ENCODE measurements around the gene SOX30.
"Not testable (repeated sequence)": the region's sequence is repeated elsewhere in the genome, so short reads cannot be mapped to it uniquely, and the experiment has no call there.

Gene SOX30

GRCh38 chr5:157652377-157652692 is at the start of gene SOX30:
Gene SOX30 (minus strand): TSS chr5:157652438. CDS start chr5:157652078, 360 bp downstream.
- no peak for DNase-seq (ENCODE audit: low spot score)

- not testable (repeated sequence) for DNase-seq (ENCODE audit: low spot score)
These were observed 46.4 kb upstream of the SOX30 start for GRCh38 chr5:157698674-157699073.

DNA sequence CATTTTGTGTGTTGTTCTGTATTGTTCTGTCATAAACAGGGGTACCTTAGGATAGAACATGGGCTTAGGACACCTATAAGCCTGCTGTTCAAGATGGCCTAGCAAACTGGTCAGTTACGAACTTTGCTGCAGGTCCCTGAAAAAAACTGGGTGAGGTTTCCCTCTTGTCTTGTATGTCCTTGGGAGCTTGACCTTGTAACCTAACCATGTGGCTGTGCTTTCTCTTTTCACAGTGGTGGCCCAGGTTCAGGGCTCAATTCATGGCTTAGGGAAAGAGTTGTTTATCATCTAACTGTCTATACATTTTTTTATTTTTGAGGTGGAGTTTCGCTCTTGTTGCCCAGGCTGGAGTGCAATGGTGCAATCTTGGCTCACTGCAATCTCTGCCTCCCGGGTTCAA is 43.9 kb upstream of the SOX30 start:
- DNase-seq (ENCODE audit: low spot score): not testable (repeated sequence)

- not testable (repeated sequence) for DNase-seq (ENCODE audit: low spot score)
These were observed 41.6 kb upstream of the SOX30 start for GRCh38 chr5:157693816-157694215.

DNA sequence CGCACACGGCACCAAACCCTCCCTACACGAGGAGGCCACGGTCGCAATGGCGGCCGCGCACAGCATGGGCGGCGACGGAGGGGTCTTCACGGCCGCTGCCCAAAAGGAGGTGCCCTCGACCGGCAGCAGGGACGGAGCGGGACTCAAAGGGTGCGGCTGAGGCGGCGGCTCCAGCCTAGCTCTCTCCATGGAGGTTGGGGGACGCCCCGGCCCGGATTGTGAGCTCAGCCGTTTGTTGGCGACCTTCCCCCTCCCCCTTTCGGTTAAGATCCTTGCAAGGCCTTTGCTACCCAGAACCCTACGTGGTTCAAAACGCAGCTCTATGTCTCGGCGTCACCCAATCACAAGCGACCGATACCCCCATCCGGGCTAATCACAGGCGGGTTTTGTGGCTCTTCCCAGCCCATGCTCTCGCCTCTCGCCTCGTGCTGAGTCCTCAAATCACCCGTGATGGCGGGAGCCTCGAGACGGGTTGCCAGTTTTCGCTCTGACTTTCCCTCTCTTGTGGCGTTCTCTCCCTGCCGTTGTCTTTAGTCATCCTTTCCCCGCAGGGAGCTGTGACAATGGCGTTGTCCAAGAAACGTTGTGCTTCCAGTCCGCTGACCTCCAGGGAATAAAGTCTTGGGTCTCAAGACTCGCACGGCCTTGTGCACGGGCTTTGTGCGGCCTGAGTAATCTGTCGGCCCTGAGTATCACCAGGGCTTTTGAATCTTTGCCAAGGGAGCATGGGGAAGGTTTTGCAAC is 38.6 kb upstream of the SOX30 start:
- DNase-seq (ENCODE audit: low spot score): no peak

DNA sequence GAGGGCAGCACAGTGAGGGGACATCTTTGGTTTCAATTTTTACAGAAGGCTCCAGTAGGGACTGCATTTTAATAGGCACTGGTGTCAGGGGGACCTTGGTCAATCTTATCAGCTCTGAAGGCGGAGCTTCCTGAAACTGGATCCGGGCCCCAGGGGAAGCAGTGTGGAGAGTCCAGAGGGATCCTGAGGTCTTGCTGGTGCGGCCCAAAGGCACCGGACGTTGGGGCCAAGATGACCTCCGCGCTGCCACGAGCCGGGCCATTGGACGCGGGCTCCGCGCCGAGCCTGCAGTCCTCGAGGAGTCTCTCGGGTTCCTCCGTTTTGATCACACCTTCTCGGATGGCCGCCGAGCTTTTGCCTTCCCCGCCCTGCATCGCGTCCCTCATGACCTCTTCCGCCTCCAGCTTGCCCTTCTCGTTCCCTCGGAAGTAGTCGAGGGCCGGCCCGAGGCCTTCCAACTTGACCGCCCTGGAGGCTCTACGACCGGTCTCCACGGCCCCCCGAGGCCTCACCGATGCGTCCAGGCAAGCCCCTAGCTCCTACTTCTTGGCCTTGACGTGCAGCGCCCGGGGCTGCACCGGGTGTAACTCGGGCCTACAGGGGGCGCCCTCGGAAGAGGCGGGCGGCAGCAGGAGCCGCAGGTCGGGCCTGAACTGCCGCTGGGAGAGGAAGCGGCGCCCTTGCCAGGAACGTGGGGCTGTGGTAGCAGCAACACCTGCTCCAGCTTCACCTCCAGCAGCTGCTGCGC is 37.9 kb upstream of the SOX30 start:
- DNase-seq (ENCODE audit: low spot score): no peak

GRCh38 chr5:157687198-157687554 is 34.9 kb upstream of the SOX30 start:
- no peak for DNase-seq (ENCODE audit: low spot score)

DNA sequence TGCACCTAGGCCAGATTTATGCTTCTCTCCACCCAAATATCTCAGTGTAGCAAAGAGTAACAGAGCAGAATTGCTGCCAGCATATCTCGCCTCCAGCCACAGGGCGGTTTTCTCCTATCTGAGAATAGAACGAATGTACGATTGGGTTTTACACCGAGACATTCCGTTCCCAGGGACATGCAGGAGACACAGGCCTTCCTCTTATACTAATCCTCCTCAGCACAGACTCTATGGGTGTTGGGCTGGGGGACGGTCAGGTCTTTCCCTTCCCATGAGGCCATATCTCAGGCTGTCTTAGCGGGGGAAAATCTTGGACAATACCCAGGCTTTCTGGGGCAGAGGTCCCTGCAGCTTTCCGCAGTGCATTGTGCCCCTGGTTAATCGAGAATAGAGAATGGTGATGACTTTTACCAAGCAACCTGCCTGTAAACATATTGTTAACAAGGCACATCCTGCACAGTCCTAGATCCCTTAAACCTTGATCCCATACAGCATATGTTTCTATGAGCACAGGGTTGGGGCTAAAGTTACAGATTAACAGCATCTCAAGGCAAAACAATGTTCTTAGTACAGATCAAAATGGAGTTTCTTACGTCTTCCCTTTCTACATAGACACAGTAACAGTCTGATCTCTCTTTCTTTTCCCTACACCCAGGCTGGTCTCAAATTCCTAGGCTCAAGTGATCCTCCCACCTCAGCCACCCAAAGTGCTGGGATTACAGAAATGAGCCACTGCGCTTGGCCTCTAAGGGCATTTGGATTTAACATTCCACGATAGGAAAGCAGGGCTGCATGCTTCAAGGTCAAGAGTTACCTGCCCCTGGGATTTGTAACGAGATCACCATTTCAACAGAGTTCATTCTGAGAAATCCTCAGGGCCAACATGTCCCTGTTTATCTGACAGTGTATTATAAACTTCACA is 34.3 kb upstream of the SOX30 start:
- not testable (repeated sequence) for DNase-seq (ENCODE audit: low spot score)

DNA sequence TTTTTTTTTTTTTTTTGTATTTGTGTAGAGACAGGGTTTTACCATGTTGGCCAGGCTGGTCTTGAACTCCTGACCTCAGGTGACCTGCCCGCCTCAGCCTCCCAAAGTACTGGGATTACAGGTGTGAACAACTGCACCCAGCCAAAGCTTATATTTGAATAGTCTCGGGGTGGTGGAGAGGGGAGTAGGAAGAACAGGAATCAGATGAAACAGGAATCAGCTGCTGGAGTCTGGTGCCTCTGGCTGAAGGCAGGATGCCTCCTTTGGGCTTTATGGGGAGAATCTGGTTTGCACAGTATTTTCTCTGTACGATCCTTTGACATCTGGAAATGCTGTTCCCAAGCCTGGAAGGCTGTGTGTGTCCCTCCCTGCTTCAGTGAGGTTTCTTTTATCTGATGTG is 30.0 kb upstream of the SOX30 start:
- DNase-seq (ENCODE audit: low spot score): no peak

DNA sequence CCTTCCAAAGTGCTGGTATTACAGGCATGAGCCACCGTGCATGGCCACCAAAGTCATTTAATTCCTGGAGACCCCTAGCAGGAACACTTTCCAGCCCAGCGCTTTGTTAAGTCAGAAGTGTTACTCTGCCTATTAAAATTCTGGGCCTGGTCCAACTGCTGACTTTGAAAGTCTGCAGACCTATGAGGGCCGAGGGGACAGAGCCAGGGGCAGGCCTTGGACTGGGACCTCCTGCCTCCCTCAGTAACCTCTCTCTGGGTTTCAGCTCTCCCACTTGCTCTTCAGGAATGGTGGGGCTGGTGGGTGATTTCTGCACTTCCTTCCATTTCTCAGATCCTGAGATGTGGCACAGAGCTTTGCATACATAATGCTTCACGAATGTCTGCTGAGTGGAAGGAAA is 28.8 kb upstream of the SOX30 start:
- no peak for DNase-seq (ENCODE audit: low spot score)

GRCh38 chr5:157680239-157680638 is 28.0 kb upstream of the SOX30 start:
- no peak for DNase-seq (ENCODE audit: low spot score)

DNA sequence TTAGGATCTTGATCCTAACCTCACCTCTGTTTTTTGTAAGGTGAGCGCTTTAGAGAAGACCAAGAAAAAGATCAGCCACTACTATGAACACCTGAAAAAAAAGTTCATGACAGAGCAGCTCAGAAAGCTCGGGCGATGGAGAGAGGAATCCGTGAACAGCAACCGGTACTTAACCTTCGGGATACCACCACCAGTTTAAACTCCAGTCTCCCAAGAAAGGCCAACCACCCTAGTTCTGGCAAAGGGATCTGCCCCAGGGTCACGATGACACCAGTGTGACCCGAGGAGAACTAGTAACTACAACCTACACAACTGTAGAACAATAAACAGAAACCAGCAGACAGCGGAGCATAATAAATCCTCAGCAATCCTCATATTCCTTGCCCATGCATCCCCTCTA is 27.6 kb upstream of the SOX30 start:
- no peak for DNase-seq (ENCODE audit: low spot score)

GRCh38 chr5:157677931-157678330 is 25.7 kb upstream of the SOX30 start:
- no peak for DNase-seq (ENCODE audit: low spot score)

GRCh38 chr5:157674351-157674750 is 22.1 kb upstream of the SOX30 start:
- not testable (repeated sequence) for DNase-seq (ENCODE audit: low spot score)

DNA sequence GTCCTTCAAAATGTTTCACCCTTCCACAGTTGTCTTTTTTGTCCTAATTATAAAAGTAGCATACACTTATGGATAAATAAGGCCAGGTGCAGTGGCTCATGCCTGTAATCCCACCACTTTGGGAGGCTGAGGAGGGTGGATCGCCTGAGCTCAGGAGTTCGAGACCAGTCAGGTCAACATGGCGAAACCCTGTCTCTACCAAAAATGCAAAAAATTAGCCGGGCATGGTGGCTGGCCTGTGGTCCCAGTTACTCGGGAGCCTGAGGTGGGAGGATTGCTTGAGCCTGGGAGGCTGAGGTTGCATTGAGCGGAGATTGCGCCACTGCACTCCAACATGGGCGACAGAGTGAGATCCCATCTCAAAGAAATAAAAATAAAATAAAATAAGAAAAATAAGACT is 20.7 kb upstream of the SOX30 start:
- no peak for DNase-seq (ENCODE audit: low spot score)

DNA sequence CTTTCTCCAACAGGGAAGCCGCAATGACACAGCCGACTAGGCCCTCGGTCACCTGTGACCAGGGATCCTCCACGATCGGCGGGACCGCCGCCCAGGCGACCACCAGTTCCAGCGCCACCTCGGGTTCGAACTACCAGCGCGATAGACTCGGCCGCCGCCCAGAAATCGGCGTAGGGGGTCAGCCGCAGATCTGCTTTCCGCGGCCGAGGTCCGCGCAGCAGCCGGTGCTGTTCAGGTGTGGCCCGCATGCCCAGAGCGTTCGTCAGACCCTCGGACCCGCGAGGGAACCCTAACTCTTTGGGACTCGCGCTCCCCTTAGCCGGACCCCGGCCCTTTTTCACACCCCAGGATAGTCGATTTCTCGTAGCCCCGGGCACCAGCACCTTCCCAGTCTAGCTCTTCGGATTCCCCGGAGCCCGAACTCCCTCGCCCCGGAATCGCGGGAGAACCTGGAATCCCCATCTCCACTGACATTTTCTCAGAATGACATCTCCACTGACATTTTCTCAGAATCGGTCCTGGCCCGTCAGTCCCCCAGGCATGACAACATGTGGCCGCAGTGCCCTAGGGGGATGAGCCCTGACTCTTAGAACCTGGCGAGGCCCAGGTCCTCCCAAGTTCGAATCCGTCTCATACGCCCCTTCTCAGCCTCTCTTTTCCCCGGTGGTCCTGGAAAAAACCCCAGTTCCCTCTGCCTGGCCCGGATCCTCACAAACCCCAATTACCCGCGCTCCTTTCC is 19.5 kb upstream of the SOX30 start:
- no peak for DNase-seq (ENCODE audit: low spot score)

- DNase-seq (ENCODE audit: low spot score): peak; percentile 66
These were observed 18.7 kb upstream of the SOX30 start, which contains the start of gene C5orf52 for GRCh38 chr5:157670662-157671591. Gene C5orf52 (plus strand): TSS chr5:157671533. CDS start chr5:157671615, 82 bp downstream.

GRCh38 chr5:157669701-157670097 is 17.5 kb upstream of the SOX30 start:
- no peak for DNase-seq (ENCODE audit: low spot score)

GRCh38 chr5:157668356-157668755 is 16.1 kb upstream of the SOX30 start:
- no peak for DNase-seq (ENCODE audit: low spot score)

DNA sequence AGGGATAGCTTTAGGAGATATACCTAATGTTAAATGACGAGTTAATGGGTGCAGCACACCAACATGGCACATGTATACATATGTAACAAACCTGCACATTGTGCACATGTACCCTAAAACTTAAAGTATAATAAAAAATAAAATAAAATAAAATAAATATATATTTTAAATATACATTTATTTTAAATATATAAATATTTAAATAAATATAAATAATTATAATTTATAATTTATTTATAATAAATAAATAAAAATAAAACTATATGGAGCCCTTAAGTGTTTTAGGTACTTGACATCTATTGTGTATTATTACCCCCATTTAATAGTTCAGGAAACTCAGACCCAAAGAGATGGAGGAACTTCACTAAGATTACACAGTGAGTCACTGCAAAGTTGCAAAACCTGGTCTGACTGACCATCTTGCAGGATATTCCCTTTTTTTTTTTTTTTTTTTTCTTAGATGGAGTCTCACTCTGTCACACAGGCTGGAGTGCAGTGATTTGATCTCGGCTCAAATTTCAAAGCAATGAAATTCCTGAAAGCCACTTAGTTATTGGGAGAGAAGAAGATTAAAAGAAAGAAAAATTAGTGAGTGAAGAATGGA is 13.3 kb upstream of the SOX30 start:
- DNase-seq (ENCODE audit: low spot score): peak; percentile 84

Data from AG08396 (cell line).